ENCODE data around the gene PSME3. TPM values are rescaled to one million over a fixed set of nuclear protein-coding genes. Genes with fewer than 3 reads are reported as not detected.

PSME3 gene
- total and polyA plus RNA-seq, 2 of the 13 experiments (the other 11 are each of a cell fraction or from before 2014, with no cell fraction given), result 66.3 to 135 TPM

GRCh38 chr17:42819939-42820535 lies 13.2 kb upstream of the PSME3 start (continued):
- peak; percentile 32; the same call in 1 of the 2 replicates for TF ChIP-seq FOXP4 (CRISPR knock-in tag; IDR thresholded peaks at IDR 0.05)
- TF ChIP-seq ZNF788 (CRISPR knock-in tag; IDR thresholded peaks at IDR 0.05; ENCODE audit: borderline replicate concordance), result no peak
- 0 out of 2 replicates have a peak, but pooled peaks have one; percentile 20 for TF ChIP-seq ATF2 (CRISPR knock-in tag; IDR thresholded peaks at IDR 0.05)
- no peak for TF ChIP-seq KAT7 (CRISPR knock-in tag; IDR thresholded peaks at IDR 0.05; ENCODE audit: borderline replicate concordance)
- peak; percentile 54 for TF ChIP-seq TFAP4 (IDR thresholded peaks at IDR 0.05; ENCODE audit: borderline replicate concordance, low read depth)
- TF ChIP-seq SMC3 (IDR thresholded peaks at IDR 0.05; ENCODE audit: low read length), result peak; percentile 82
- peak; percentile 72 for TF ChIP-seq ARID3A (IDR thresholded peaks at IDR 0.05; ENCODE audit: low read depth, low read length)
- peak; percentile 31; the same call in 1 of the 2 replicates for TF ChIP-seq FOXA3 (CRISPR knock-in tag; IDR thresholded peaks at IDR 0.05)
- peak; percentile 17; the same call in 1 of the 2 replicates for TF ChIP-seq RXRB (CRISPR knock-in tag; IDR thresholded peaks at IDR 0.05; ENCODE audit: borderline replicate concordance)
- TF ChIP-seq MAFF (IDR thresholded peaks at IDR 0.05; ENCODE audit: low read depth, low read length), result peak; percentile 56
- no peak for TF ChIP-seq HOXD1 (CRISPR knock-in tag; IDR thresholded peaks at IDR 0.05)
- TF ChIP-seq ZBTB46 (CRISPR knock-in tag; IDR thresholded peaks at IDR 0.05; ENCODE audit: borderline replicate concordance), result no peak
- peak; percentile 23 to 42; a peak in 1 of 4 replicates for TF ChIP-seq MAFK (conservative IDR thresholded peaks at IDR 0.05 in 1 of 2, IDR thresholded peaks at IDR 0.05 in 1 of 2; ENCODE audit: low read length in 2 of 2)
- peak; percentile 21; the same call in 1 of the 2 replicates for TF ChIP-seq ARID4A (CRISPR knock-in tag; IDR thresholded peaks at IDR 0.05; ENCODE audit: borderline replicate concordance)

Measured in HepG2 (cell line).